ENCODE measurements around the gene SHD.

- TF ChIP-seq CTCF (IDR thresholded peaks at IDR 0.05): no peak
- no peak for TF ChIP-seq POLR2A (IDR thresholded peaks at IDR 0.05)
- no peak for TF ChIP-seq POLR2AphosphoS5 (IDR thresholded peaks at IDR 0.05)
Measured at GRCh38 chr19:4284974-4285373, 5.9 kb downstream of the SHD start.

Data from transverse colon (tissue), 4 donors.